Upper lobe of right lung (tissue), 1 donor: ENCODE results near the gene INPP4B. TPM values are rescaled to one million over a fixed set of nuclear protein-coding genes. Genes with fewer than 3 reads are reported as not detected.
A peak's percentile ranks its signal among the peaks of the same experiment; 100 is the strongest.

Experiments used
- ATAC-seq: fragments of 200-7000 bp; cut with Tn5 transposase; one replicate; pipeline ENCODE4 v1.9.1; 2020; ENCODE audit warnings: mild to moderate bottlenecking, moderate library complexity
- DNase-seq: peaks from one replicate; pipeline ENCODE4 v3.0.0-alpha.2; 2020
- H3K27ac ChIP-seq: fragments of 200-600 bp; one replicate; pipeline ENCODE4 v1.8.0; 2022
- H3K27me3 ChIP-seq: fragments of 200-600 bp; one replicate; pipeline ENCODE4 v1.8.0; 2022; ENCODE audit warnings: mild to moderate bottlenecking
- H3K36me3 ChIP-seq: fragments of 200-600 bp; one replicate; pipeline ENCODE4 v1.8.0; 2022
- H3K4me1 ChIP-seq: fragments of 200-600 bp; one replicate; pipeline ENCODE4 v1.8.0; 2022
- H3K4me3 ChIP-seq: fragments of 200-600 bp; one replicate; pipeline ENCODE4 v1.8.0; 2022; ENCODE audit warnings: mild to moderate bottlenecking
- H3K9me3 ChIP-seq: fragments of 200-600 bp; one replicate; pipeline ENCODE4 v1.8.0; 2022
- CTCF ChIP-seq: fragments of 200-600 bp; IDR thresholded peaks from one replicate; pipeline ENCODE4 v1.8.0; 2022; ENCODE audit warnings: antibody characterized with exemption
- intact Hi-C: fragments of 100-400 bp; cut with DNase I; formaldehyde crosslinking; loops from one replicate; pipeline ENCODE4 v1.11.0; 2022
- total RNA-seq: library from RNA; stranded (reverse); fragmentation: NEBNext Ultra II Directional; extraction: Animal tissue kit (Norgen Biotek cat#: 25700); gene quantifications from one replicate; pipeline ENCODE4 v1.2.1, GENCODE V29; 2021
- donor health status: DM: no; HTN: yes; CAD: no; lungs with severe emphysema.

INPP4B gene
- total RNA-seq, 1 donor from 2014 or later = 20.7 TPM

- Histone ChIP-seq H3K36me3 (no peaks in the 10 kb centered on the region), H3K27me3 (no peaks in the 10 kb centered on the region), H3K4me1 (no peaks in the 10 kb centered on the region), H3K27ac (no peak overlapping the region), H3K4me3 (no peak overlapping the region), H3K9me3 (no peaks in the 10 kb centered on the region)
- intact Hi-C loops = no loop called here
- no peak for ATAC-seq
- DNase-seq = no peak
- no peak for TF ChIP-seq CTCF
These were observed 119.0 kb downstream of the INPP4B start for GRCh38 chr4:142727149-142727548.

GRCh38 chr4:142725886-142726285 lies 120.2 kb downstream of the INPP4B start:
- H3K27ac ChIP-seq = no peak overlapping the region
- intact Hi-C loops = no loop called here
- no peak overlapping the region for H3K4me3 ChIP-seq

GRCh38 chr4:142721187-142721586 lies 124.9 kb downstream of the INPP4B start:
- ATAC-seq (no peak), DNase-seq (no peak)
- intact Hi-C loops = no loop called here
- Histone ChIP-seq H3K4me3 (no peak overlapping the region), H3K27ac (no peak overlapping the region), H3K4me1 (no peaks in the 10 kb centered on the region), H3K36me3 (no peaks in the 10 kb centered on the region), H3K9me3 (no peaks in the 10 kb centered on the region), H3K27me3 (no peaks in the 10 kb centered on the region)
- no peak for TF ChIP-seq CTCF

More at GRCh38 chr4:142725886-142726285, 120.2 kb downstream of the INPP4B start:
- no peaks in the 10 kb centered on the region for H3K27me3 ChIP-seq
- H3K9me3 ChIP-seq = no peaks in the 10 kb centered on the region
- H3K36me3 ChIP-seq = no peaks in the 10 kb centered on the region
- TF ChIP-seq CTCF = no peak
- DNase-seq (no peak), ATAC-seq (no peak)
- no peaks in the 10 kb centered on the region for H3K4me1 ChIP-seq

GRCh38 chr4:142719854-142720541 lies 126.1 kb downstream of the INPP4B start:
- Histone ChIP-seq H3K4me1 (no peaks in the 10 kb centered on the region), H3K4me3 (no peak overlapping the region), H3K27me3 (no peaks in the 10 kb centered on the region), H3K27ac (no peak overlapping the region), H3K9me3 (no peaks in the 10 kb centered on the region), H3K36me3 (no peaks in the 10 kb centered on the region)
- peak; percentile 47 for TF ChIP-seq CTCF
- intact Hi-C loops = no loop called here
- DNase-seq = no peak
- ATAC-seq = no peak

GRCh38 chr4:142718981-142719380 lies 127.1 kb downstream of the INPP4B start:
- intact Hi-C loops = no loop called here
- Histone ChIP-seq H3K36me3 (no peaks in the 10 kb centered on the region), H3K27ac (no peak overlapping the region), H3K4me3 (no peak overlapping the region), H3K9me3 (no peaks in the 10 kb centered on the region), H3K27me3 (no peaks in the 10 kb centered on the region), H3K4me1 (no peaks in the 10 kb centered on the region)
- TF ChIP-seq CTCF = no peak
- DNase-seq (no peak), ATAC-seq (no peak)

- Histone ChIP-seq H3K4me3 (no peak overlapping the region), H3K36me3 (no peaks in the 10 kb centered on the region), H3K9me3 (no peaks in the 10 kb centered on the region), H3K27me3 (no peaks in the 10 kb centered on the region), H3K4me1 (no peaks in the 10 kb centered on the region), H3K27ac (no peak overlapping the region)
- TF ChIP-seq CTCF = no peak
- ATAC-seq = no peak
- no peak for DNase-seq
- intact Hi-C loops = no loop called here
These were observed 130.4 kb downstream of the INPP4B start for GRCh38 chr4:142715727-142716126.
